Osteocyte (in vitro differentiated cells): Measurements from ENCODE around the gene BOLA3. TPM values are rescaled to one million over a fixed set of nuclear protein-coding genes. Genes with fewer than 3 reads are reported as not detected.

Experiments used
- DNase-seq: peaks from one replicate; pipeline ENCODE4 v3.0.0; 2021; ENCODE audit warnings: mixed read lengths; ENCODE audit not compliant: unreplicated experiment; ENCODE audit errors: extremely low spot score
- H3K27ac Mint-ChIP-seq: one replicate; pipeline ENCODE4 v1.8.0; 2021; ENCODE audit warnings: mild to moderate bottlenecking, mixed read lengths; ENCODE audit not compliant: unreplicated experiment
- H3K27me3 Mint-ChIP-seq: one replicate; pipeline ENCODE4 v1.8.0; 2021; ENCODE audit warnings: mixed read lengths; ENCODE audit not compliant: unreplicated experiment
- H3K36me3 Mint-ChIP-seq: one replicate; pipeline ENCODE4 v1.8.0; 2021; ENCODE audit warnings: mixed read lengths; ENCODE audit not compliant: unreplicated experiment
- H3K4me1 Mint-ChIP-seq: one replicate; pipeline ENCODE4 v1.8.0; 2021; ENCODE audit warnings: mixed read lengths; ENCODE audit not compliant: unreplicated experiment
- H3K4me3 Mint-ChIP-seq: one replicate; pipeline ENCODE4 v1.8.0; 2021; ENCODE audit warnings: mild to moderate bottlenecking, moderate library complexity, mixed read lengths; ENCODE audit not compliant: unreplicated experiment
- H3K9me3 Mint-ChIP-seq: one replicate; pipeline ENCODE4 v1.8.0; 2021; ENCODE audit warnings: mixed read lengths; ENCODE audit not compliant: unreplicated experiment
- CTCF ChIP-seq: fragments of 200-600 bp; sonication (generic); IDR thresholded peaks from 2 replicates; pipeline ENCODE4 v1.5.0; 2021; ENCODE audit warnings: antibody characterized with exemption, mild to moderate bottlenecking, moderate library complexity
- total RNA-seq: library from RNA; stranded (reverse); gene quantifications from 2 replicates; pipeline ENCODE4 v1.2.1, GENCODE V29; 2021

Gene BOLA3
- total RNA-seq, 1 donor from 2014 or later, result 23.1 TPM

- Mint-ChIP-seq H3K9me3 (no peaks in the 10 kb centered on the region), H3K27me3 (peaks cover 5% of the 10 kb centered on the region), H3K4me1 (peaks cover 26% of the 10 kb centered on the region), H3K36me3 (no peaks in the 10 kb centered on the region), H3K4me3 (peak overlapping the region; percentile 80), H3K27ac (peak overlapping the region; percentile 77)
- TF ChIP-seq CTCF, result peak; percentile 60
- DNase-seq, result peak; percentile 78
Observed at GRCh38 chr2:74179063-74179865, 31.6 kb upstream of the BOLA3 start.

GRCh38 chr2:74178211-74179062 lies 30.7 kb upstream of the BOLA3 start, which contains the start of gene MOB1A:
Gene MOB1A (minus strand): TSS chr2:74178879. CDS start chr2:74178674, 205 bp downstream.
- Mint-ChIP-seq H3K4me1 (peaks cover 27% of the 10 kb centered on the region), H3K36me3 (no peaks in the 10 kb centered on the region), H3K27ac (peak within 1 kb of the TSS; percentile 77), H3K9me3 (no peaks in the 10 kb centered on the region), H3K27me3 (no peaks in the 10 kb centered on the region), H3K4me3 (peak within 1 kb of the TSS; percentile 80)
- peak; percentile 99 for DNase-seq
- TF ChIP-seq CTCF, result no peak

GRCh38 chr2:74177696-74178095 lies 30.0 kb upstream of the BOLA3 start:
- Mint-ChIP-seq H3K4me1 (peaks cover 30% of the 10 kb centered on the region), H3K27me3 (no peaks in the 10 kb centered on the region), H3K36me3 (no peaks in the 10 kb centered on the region), H3K27ac (peak overlapping the region; percentile 77), H3K9me3 (no peaks in the 10 kb centered on the region), H3K4me3 (peak overlapping the region; percentile 80)
- TF ChIP-seq CTCF, result no peak
- DNase-seq, result no peak

GRCh38 chr2:74174909-74175308 lies 27.2 kb upstream of the BOLA3 start:
- H3K9me3 Mint-ChIP-seq, result no peaks in the 10 kb centered on the region
- H3K36me3 Mint-ChIP-seq, result peaks cover 7% of the 10 kb centered on the region
- H3K4me1 Mint-ChIP-seq, result peaks cover 32% of the 10 kb centered on the region
- H3K27ac Mint-ChIP-seq, result no peak overlapping the region
- no peaks in the 10 kb centered on the region for H3K27me3 Mint-ChIP-seq
- peak; percentile 23 for DNase-seq
- no peak for TF ChIP-seq CTCF
- H3K4me3 Mint-ChIP-seq, result no peak overlapping the region

GRCh38 chr2:74168739-74169138 lies 21.0 kb upstream of the BOLA3 start:
- H3K27me3 Mint-ChIP-seq, result no peaks in the 10 kb centered on the region
- H3K9me3 Mint-ChIP-seq, result no peaks in the 10 kb centered on the region
- no peak overlapping the region for H3K4me3 Mint-ChIP-seq
- peaks cover 38% of the 10 kb centered on the region for H3K36me3 Mint-ChIP-seq
- no peak for DNase-seq
- no peak overlapping the region for H3K27ac Mint-ChIP-seq
- H3K4me1 Mint-ChIP-seq, result peaks cover 5% of the 10 kb centered on the region
- TF ChIP-seq CTCF, result no peak
